GM21526 (cell line): Measurements from ENCODE around the gene RYR3.

Experiments used
- ATAC-seq: cut with Tn5 transposase; IDR thresholded peaks from one replicate; pipeline ENCODE4 v1.9.1; 2021; ENCODE audit warnings: moderate library complexity; ENCODE audit not compliant: unreplicated experiment, low FRiP score

The RYR3 gene

DNA sequence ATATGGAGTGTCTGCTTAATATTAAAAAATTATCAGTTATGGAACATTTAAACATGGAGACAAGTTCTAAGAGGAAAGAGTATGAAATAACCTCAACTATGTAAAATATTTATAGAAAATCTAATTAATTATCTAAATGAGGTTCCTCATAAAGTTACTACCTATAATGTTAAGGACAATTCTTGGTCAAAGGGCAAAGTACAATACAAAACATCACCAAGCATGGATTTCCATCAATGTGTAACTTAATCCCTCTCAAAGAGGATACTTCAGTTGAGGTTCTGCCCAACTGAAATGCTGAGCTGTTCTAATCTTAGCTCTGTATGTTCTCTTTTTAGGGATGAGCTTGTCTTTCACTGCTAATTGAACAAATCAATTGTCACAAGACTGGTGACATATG, 601.6 kb downstream of the RYR3 start:
- no peak for ATAC-seq

DNA sequence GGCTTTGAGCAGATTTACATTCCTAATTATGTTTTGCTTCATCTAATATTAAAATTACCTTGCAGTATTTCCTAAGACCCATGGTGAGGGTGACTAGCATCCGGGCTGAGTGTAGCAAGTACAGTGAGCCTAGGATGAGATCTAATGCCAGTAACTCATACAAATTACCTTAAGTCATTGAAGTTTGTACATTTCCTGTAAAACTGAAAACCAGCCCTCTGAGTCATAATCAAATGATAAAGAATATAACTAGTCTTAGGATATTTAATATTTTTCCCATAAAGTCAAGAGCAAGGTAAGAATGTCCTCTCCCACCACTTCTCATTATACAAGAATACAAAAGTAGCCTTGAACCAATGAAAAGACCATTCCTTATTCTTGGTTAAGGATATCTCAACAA, 602.7 kb downstream of the RYR3 start:
- no peak for ATAC-seq
